Stimulated activated CD4-positive, alpha-beta T cell treated with anti-CD3 and anti-CD28 coated beads, Interleukin-15, amount 100 ng/mL, for 1 hour (primary cell): ENCODE results near the gene RXFP2.

Source experiments
- DNase-seq, 2 donors: peaks; one replicate each; pipeline ENCODE4 v3.0.0-alpha.2; 2020; ENCODE audit warnings: low read depth in 1 of 2, low spot score in 1 of 2

The RXFP2 gene

DNA sequence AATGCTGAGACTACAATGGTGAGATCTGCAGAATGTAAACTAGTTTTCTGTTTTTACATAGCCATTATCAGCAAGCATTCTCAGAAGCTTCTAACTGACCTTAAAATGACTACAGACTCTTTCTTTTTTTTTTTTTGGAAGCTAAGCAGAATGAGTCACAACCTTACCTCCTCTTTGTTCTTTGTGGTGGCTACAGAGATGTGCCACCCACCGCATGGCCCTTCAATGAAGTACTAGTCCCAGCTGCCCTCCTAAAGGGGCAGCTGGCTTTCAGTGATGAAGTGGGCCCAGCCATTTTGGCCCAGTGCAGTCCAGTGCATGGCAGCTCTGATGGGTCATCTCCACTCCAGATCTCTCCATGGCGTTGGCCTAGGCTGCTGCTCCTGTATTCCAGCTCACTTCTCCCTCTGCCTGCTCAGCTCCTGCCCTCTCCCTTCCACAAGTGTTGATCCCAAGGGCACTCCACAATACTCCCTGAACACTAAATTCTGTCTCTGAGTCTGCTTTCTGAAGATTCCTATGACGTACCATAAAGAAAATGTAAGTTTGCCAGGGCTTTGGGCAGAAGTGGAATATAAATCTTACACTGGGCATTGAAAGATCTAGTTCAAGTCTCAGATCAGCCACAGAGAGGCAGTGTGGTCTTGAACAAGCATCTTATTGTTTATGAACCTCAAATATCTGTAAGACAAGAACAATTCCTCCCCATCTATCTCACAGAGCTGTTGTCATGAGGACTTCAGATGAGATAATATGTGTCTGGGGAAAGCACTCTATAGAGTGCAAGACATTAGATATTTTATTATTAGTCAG, 85.6 kb downstream of the RXFP2 start:
- no peak for DNase-seq

DNA sequence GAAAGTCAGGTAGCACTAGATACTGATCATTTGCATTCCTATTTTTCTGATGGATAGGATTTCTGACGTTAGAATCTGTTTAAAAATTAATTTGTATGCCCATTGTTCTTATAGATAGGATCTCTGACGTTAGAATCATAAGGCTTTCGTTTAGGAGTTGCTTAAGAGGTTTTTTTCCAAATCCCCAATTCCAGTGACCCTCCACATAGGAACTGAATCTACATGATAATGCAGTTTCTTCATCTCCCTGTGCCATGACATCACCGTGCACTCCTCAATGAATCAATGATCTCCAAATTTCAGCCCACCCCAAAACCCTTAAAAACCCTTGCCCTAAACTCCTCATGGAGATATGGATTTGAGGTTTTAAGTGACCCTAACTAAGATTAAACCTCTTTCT, 87.2 kb downstream of the RXFP2 start:
- DNase-seq, result no peak

DNA sequence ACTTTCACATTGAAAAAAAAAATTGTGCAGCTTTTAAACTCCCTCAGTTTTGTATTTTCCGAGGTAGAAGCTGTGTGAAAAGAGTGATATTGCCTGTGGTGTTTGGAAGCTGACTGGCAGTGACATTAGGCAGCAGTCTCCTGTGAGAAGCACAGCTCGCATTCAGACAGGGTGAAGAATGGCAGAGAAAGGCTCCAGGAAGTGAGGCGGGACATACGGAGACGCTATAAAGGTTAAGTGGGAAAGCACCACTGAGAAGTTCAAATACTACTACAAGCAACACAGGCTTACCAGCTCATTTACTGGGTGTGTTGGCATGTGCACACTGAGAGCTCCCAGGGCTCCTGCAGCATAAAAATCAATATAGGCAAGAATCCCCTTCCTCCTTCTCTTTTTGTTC, 88.4 kb downstream of the RXFP2 start:
- no peak for DNase-seq

DNA sequence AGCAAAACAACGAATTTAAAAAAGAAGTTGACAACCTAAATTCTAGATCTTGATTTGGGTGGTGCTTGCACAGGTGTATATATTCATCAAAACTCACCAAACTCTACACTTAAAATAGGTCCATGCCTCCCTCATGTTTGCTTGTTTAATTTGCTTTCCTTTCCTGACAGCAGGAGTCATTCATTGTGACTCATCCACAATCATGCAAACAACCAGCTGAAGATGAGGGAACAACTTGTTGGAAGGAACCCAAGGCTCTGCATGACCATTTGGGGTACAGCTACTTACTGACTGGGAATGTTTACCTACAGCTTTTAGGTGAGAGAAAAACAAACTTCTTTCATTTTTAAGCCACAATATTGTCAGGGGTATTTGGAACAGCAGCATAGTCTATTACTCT, 96.6 kb downstream of the RXFP2 start:
- DNase-seq, result no peak

DNA sequence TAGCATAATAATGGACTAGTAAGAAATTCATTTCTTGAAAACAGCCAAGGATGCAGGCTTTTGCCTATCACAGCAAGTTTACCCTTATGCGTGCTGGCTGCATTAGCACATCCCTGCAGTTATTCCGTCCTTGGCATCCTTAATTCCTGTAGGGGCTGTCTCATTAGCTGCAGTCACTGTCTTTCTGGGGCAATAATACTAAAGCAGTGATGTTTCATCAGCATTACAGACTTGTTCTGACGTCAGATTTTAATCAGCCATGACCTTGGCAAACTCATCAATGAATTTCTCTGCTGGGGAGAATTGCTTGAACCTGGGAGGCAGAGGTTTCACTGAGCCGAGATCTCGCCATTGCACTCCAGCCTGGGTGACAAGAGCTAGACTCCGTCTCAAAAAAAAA, 103.7 kb downstream of the RXFP2 start:
- no peak for DNase-seq

DNA sequence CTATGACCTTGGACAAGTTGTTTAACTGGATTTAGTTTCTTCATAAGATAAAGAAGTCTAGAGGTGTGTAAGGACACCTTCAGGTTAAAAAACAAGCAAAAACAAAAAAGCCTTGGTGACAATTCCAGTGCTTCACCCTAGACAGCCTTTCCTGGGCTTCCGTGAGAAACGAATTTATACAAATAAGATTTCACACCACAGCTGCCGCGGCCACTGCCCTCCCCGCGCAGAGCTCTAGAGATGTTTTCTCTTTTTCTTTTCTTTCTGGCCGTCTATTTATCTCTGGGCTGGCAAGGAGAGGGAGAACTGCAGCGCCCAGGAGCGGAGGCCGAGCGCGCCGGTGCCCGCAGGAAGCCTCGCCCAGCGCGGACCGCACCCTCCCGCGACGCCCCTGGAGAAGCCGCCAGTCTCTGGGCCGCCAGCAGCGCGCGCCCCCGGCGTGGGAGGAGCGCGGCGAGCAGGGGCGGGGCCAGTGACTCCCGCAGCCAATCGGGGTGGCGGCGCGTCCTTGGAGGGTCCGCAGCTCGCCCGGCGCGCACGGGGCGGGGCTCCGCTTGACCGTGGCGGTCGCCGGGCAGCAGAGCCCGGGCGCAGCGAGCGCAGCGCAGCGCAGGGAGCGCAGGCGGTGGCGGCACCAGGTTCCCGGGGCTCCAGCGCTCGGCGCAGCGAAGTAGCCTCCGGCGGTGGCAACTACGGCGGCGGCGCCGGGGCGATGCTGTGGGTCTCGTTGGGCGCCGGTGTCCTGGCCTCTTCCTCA, 107.0 kb downstream of the RXFP2 start:
- peak; percentile 36 to 46 for DNase-seq

DNA sequence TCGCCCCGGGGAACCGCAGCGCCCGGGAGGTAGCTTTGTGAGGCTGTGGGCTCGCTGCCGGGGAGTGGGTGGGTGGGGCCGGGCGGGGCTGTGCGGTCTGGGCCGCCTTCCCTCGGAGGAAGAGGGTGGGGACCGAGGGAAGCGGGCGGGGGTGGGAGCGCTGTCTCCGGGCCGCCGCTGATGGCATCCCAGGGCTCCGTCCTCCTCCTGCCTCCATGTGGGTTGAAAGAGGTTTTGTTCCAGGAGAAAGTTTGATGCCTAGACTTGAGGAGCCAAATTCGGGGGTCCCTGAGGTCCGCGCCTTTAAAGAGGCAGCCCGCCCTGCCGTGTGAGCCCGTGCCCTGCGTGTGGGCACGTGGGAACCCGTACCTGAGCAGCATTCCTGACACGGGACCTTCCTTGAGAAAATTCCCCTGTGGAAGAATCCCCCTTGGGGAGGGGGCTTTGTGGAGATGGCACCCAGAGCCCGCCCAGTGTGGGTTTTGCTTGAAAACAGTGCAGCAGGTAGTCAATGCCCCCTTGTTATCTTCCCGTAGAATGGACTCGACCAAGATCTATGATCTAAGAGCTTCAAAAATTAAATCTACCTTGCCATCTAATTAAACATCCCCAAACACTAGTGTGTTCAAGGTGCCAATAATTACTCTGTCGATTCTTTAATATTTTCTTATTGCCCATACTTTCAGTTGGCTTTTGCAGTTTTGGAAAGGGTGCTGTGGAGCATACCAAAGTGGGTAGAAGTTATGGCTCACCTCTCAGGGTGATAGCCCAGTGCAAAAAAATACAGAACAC, 107.8 kb downstream of the RXFP2 start:
- no peak for DNase-seq

DNA sequence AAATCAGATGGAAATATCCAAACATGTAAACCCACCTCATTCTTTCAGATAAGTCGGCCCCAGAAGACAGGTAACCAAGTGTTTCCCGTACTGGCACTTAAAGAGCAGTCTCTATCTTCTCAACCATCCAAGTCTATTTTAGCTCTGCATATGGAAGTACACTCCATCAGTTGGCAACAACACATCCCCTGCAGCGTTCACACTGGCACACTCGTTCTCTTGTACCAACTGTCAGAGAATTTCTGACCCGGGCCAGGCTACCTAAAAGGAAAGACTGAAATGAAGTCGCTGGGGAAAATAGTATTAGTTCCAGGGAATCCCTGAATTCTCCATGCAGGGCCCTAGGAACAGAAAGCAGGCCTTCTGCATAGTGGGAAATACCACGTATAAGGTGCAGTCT, 109.3 kb downstream of the RXFP2 start:
- DNase-seq, result no peak

DNA sequence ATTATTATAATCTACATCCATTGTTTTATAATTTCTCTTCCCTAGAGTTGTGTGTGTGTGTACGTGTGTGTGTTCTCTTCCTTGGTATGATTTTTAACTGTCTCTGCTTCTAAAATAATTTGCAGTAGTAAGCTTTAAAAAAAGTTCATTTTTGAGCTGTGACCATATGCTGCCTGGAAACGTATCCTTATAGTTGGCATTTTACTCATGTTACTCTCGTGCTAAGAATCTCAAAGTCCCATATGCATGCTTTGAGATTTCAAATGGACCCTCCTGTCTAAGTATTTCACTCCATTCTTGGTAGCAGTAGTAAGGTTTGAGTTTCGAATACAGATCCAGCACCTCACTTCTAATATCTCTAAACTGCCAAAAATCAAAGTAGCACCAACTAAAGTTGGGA, 109.9 kb downstream of the RXFP2 start:
- DNase-seq, result no peak

DNA sequence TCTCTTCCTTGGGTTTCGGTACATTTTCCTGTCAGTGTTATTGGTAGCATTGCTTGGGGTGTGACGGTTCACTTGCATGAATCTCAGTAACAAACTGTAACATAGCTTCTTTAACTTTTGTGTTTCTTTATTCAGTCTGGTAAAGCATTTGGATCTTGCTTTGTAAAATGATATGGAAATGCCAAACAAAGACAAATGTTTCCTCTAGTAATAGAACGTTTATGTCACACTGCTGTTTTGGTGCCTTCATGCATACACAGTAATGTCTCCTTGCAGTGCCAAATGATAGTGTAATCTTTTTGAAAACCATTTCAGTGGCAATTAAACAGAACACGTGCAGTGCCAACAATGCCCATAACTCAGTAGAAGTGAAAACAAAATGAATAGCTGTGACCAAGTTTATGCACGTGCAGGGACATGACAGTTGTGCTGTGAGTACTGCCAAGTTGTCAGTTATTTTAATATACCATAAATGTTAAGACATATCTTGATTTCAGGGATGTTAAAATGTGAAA, 110.8 kb downstream of the RXFP2 start:
- DNase-seq, result no peak

DNA sequence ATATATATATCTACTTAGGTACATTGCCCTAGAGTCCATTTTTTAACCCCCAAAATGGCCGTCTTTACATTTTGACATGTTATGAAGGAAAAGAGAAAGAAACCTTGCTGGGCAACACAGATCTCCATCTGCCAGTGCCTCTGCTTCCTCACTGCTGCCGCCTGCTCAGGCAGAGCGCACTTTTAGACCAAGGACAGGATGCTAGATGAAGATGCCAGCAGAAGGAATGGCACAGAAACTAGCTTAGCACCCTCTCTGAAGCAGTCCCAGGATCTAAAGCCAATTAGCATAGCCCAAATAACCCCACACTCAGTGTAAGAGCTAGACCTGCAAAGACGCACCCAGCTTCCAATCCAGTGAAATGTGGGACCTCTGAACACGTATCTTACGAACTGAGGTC, 111.9 kb downstream of the RXFP2 start:
- no peak for DNase-seq
